Ammon's horn (tissue), 1 donor: ENCODE results near the gene OLFML2A.
"Not testable (repeated sequence)": the region's sequence is repeated elsewhere in the genome, so short reads cannot be mapped to it uniquely, and the experiment has no call there.

Source experiments
- DNase-seq: peaks from one replicate; pipeline ENCODE4 v3.0.0-alpha.2; 2016; ENCODE audit warnings: low spot score

OLFML2A gene

GRCh38 chr9:124776954-124777648, at the start of gene OLFML2A:
TSS of gene OLFML2A (plus strand) at chr9:124777133. CDS start at chr9:124777271, 138 bp downstream.
- no peak for DNase-seq

- no peak for DNase-seq
Observed at GRCh38 chr9:124730772-124731171, 46.2 kb upstream of the OLFML2A start.

- DNase-seq, result no peak
Observed at GRCh38 chr9:124733964-124734740, 42.8 kb upstream of the OLFML2A start.

GRCh38 chr9:124734741-124735083, 42.2 kb upstream of the OLFML2A start:
- DNase-seq, result not testable (repeated sequence)

GRCh38 chr9:124735121-124735520, 41.8 kb upstream of the OLFML2A start:
- DNase-seq, result no peak

GRCh38 chr9:124738075-124738474, 38.9 kb upstream of the OLFML2A start:
- DNase-seq, result not testable (repeated sequence)

GRCh38 chr9:124739360-124739759, 37.6 kb upstream of the OLFML2A start:
- no peak for DNase-seq

- no peak for DNase-seq
Observed at GRCh38 chr9:124741149-124741548, 35.8 kb upstream of the OLFML2A start.

- DNase-seq, result no peak
Observed at GRCh38 chr9:124741662-124742061, 35.3 kb upstream of the OLFML2A start.

- DNase-seq, result no peak
Observed at GRCh38 chr9:124742940-124743339, 34.0 kb upstream of the OLFML2A start.

GRCh38 chr9:124743686-124744348, 33.1 kb upstream of the OLFML2A start:
- DNase-seq, result no peak

GRCh38 chr9:124747065-124747464, 29.9 kb upstream of the OLFML2A start:
- DNase-seq, result no peak

- no peak for DNase-seq
Observed at GRCh38 chr9:124749284-124749683, 27.6 kb upstream of the OLFML2A start.

GRCh38 chr9:124749781-124750180, 27.2 kb upstream of the OLFML2A start:
- DNase-seq, result no peak

GRCh38 chr9:124752967-124753366, 24.0 kb upstream of the OLFML2A start:
- no peak for DNase-seq

- no peak for DNase-seq
Observed at GRCh38 chr9:124754289-124754688, 22.6 kb upstream of the OLFML2A start.

- no peak for DNase-seq
Observed at GRCh38 chr9:124755061-124755460, 21.9 kb upstream of the OLFML2A start.

- DNase-seq, result no peak
Observed at GRCh38 chr9:124756011-124756410, 20.9 kb upstream of the OLFML2A start.

GRCh38 chr9:124757616-124758015, 19.3 kb upstream of the OLFML2A start:
- DNase-seq, result no peak

- DNase-seq, result no peak
Observed at GRCh38 chr9:124758061-124758460, 18.9 kb upstream of the OLFML2A start.

- no peak for DNase-seq
Observed at GRCh38 chr9:124758691-124759090, 18.2 kb upstream of the OLFML2A start.

GRCh38 chr9:124759327-124759726, 17.6 kb upstream of the OLFML2A start:
- no peak for DNase-seq

GRCh38 chr9:124760719-124761118, 16.2 kb upstream of the OLFML2A start:
- no peak for DNase-seq
